HG02610 (cell line): ENCODE data around the gene HMX1.

Experiments
- ATAC-seq: cut with Tn5 transposase; IDR thresholded peaks from one replicate; pipeline ENCODE4 v1.9.1; 2021; ENCODE audit warnings: mild to moderate bottlenecking, moderate library complexity; ENCODE audit not compliant: unreplicated experiment

HMX1 gene

DNA sequence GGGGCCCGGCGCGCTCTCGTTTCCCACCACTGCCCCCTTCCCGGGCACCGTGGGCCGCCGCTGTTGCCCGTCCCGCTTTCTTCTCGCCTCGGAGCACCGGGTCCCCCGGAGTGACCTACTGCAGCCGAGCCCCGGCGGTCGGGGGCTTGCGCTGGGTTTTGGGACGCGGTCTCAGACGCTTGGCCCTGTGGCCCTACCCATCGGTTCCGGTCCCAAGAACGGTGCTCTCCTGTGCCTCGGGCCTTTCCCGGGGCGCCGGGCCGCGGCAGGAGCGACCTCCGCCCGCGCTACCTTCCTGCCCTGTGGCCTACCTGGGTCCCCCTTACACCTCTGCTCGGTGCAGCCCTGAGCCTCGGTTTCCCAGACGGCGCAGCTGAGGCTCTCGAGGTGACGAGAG, 21.6 kb upstream of the HMX1 start:
- ATAC-seq: no peak

DNA sequence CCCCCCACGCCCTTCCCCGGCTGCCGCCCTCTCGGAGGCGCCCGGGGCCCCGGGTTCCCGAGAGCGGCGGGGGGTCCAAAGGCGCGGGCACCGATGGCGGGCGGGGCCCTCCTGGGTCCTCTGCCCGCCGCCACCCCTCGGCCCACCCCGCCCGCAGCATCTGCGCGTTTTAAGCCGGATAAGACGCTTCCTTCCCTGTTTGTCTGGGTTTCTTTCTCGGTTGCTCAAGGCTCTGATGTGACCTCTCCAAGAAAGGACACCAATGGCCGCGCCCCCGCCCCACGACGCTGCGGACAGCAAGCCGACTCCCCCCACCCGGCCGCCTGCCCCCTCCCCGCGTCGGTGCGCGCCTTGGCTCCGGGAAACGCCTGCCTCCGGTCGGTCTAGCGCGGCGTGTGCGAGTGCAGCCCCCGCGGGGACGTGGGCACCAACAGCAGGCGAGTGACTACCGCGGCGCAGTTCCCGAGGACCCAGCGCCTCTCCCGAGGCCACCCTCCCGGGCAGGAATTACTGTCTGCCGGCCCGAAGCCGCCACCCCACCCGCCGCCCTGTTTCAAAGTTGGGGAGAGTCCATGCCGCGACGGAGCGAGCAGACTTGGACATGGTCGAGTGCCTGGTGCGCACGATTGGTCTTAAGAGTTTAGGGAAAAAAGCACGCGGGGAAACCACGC, 21.1 kb upstream of the HMX1 start:
- no peak for ATAC-seq

DNA sequence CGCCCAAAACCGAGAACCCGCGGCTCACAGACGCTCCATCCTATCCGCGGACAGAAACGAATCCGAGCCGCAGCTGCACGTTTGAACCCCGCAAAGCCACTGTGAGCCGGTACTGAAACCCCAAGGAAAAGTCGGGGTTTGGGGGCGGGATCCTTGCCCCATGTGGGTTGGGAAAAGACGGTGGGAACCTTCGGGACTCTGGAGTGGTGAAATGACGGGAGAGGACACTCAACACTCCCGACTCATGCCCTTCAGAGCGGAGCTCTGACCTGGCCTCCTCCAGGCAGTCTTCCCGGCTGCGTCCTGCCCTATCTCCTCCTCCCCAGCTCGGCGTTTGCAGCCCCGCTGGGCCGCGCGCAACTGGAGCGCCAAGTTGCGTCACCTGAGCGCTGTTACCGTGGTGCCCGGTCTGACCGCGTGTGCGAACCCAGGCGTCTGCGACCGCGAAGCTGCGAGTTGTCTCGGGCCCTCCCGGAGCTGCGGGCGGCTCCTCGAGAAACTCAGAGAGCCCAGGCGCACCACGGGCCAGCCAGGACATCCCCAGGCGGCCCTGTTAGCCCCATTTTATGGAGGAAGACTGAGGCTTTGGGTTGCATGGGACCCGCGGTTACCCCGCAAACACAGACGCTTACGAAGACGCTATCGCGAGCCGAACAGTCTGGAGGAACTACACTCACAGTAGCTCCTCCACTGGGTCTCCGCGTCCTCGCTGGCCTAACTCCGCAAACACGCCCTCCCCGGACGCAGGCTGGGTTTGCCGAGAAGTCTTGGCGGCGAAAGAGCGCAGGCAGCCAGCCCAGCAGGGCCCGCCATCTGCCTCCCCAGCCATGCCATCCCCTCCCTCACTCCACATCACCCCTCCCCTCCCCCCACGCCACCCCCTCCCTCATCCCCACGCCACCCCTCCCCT, 20.3 kb upstream of the HMX1 start:
- ATAC-seq: no peak

DNA sequence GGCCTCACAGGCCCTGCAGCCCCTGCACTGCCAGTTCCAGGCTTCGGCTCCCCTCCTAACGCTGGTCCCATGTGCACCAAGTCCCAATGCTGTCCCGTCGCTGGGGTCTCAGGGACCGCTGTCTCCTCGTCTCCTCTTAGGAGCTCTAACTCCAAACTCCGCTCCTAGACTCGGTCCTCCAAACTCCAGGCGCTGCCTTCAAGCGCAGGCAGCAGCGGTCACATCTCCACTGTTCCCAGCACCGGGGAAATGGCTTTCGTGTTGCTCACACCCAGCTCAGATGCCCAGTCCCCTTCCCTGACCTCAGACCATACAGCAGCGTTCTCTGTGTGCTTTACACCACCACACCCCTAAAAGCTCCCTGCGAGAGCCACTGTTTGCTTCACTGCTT, 19.6 kb upstream of the HMX1 start:
- no peak for ATAC-seq

DNA sequence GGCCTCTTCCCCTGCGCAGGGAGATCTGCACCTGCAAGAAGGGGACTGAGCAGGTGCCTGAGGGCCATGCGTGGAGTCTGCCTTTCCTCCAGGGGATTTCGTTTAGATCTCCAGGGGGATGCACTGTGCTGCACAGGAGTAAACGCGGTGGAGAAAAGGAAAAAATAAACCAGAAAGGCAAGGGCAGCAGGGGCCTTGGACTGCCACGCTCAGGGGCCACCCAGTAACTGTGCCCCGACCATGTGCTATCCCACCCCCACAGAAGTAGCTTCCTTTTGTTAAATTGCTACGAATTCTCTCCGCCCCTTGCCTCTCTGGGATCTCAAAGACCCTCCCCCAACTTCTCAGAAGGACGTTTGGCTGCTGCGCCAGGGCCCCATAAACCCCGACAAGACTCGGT, 17.2 kb upstream of the HMX1 start:
- ATAC-seq: no peak

GRCh38 chr4:8886612-8887406, 15.2 kb upstream of the HMX1 start:
- no peak for ATAC-seq

DNA sequence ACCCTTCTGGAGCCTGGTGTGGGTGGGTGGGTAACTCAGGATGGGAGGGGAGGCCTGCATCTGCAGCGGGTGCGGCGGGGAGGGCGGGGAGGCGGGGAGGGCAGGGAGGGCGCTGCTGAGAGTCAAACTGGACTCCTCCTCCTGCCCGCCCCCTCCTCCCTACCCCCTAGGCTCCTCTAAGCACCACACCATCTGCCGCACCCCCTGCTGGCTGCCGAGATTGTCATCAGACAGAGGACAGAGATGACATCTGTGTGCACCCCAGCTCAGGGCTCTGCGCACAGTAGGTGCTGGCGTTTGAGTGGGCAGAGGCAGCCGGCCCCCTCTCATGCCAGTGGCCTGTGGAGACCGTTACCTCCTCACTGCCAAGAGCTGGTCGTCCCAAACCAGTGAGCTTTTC, 10.6 kb upstream of the HMX1 start:
- ATAC-seq: no peak

- ATAC-seq: no peak
Observed at GRCh38 chr4:8880851-8881250, 9.2 kb upstream of the HMX1 start.

- no peak for ATAC-seq
Observed at GRCh38 chr4:8879574-8879973, 7.9 kb upstream of the HMX1 start.

- ATAC-seq: no peak
Observed at GRCh38 chr4:8878421-8878820, 6.8 kb upstream of the HMX1 start.

GRCh38 chr4:8877780-8878040, 6.1 kb upstream of the HMX1 start:
- ATAC-seq: no peak

- ATAC-seq: no peak
Observed at GRCh38 chr4:8876982-8877779, 5.5 kb upstream of the HMX1 start.

DNA sequence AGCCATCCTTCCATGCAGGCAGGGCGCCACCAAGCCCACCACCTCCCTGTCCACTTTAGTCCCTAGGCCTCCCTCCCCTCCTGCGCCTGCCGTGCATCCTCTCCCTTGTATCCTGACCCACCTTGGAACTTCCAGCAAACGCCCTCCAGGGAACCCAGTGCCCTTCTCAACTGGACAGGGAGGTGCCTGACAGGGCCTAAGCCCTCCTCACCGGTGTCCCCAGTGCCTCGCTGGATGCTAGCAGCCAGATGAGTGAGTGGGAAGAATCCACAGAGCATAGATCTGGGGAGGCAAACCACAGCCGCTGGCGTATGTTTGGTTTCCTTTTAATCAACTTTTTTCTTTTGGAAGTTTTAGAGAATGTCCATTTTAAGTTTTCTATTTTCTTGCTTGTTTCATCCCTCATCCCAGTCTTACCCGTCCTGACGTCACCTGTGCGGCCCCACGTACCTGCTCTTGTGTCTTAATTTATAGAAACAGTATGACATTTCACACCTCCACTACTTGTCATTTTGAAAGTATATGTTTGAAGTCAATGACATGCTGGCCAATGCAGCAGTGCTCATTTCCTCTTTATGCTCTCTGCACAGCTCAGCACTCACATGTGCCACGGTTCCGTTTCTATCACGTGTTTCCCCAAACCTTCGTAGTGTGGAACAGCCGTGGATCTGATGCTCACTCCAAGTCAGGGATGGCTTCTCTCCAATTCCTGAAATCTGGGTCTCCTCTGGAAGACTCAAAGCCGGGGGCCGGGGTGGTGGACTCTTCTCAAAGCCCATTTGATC, 3.4 kb upstream of the HMX1 start:
- ATAC-seq: no peak

GRCh38 chr4:8874003-8874895, 2.6 kb upstream of the HMX1 start:
- no peak for ATAC-seq

DNA sequence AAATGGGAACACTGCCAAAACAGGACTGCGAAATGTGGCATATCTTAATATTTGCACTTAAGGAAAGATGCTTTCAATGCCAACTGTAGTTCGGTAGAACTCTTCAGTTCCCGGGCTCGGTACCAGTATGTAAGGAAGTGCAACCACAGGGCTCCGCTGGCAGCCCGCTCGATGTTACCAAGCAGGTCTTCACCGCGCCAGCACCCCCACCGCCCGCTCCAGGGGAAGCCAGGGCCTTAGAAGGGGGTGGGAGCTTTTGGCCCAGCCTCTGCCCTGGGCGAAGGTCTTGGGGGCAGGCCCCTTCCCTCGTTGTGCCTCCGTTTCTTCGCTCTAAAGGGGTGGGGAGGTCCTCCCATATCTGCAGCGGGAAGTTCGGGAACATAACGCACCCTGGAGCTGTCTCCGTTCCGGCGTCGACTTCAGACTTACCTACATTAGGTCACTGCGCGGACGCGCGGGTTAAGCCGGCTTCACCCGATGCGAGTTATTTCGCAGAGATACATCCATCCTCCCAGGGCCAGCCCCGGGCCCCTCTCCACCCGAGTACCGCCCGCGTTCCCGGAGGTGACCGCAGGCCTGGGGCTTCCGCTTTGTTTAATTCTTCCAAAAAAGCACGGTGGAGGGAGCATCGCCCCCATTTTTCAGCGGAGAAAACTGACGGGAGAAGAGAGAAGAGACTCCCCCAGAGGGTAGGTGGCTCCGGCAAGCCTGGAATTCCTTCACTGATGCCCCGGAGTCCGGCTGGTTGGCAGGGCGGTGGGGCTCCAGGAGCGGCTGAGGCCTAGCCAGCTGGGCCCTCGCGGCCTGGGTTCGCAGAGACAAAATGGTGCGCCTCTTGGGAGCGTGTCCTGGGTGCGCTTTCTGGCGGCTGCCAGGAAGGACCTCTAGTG, 1.0 kb upstream of the HMX1 start:
- no peak for ATAC-seq

DNA sequence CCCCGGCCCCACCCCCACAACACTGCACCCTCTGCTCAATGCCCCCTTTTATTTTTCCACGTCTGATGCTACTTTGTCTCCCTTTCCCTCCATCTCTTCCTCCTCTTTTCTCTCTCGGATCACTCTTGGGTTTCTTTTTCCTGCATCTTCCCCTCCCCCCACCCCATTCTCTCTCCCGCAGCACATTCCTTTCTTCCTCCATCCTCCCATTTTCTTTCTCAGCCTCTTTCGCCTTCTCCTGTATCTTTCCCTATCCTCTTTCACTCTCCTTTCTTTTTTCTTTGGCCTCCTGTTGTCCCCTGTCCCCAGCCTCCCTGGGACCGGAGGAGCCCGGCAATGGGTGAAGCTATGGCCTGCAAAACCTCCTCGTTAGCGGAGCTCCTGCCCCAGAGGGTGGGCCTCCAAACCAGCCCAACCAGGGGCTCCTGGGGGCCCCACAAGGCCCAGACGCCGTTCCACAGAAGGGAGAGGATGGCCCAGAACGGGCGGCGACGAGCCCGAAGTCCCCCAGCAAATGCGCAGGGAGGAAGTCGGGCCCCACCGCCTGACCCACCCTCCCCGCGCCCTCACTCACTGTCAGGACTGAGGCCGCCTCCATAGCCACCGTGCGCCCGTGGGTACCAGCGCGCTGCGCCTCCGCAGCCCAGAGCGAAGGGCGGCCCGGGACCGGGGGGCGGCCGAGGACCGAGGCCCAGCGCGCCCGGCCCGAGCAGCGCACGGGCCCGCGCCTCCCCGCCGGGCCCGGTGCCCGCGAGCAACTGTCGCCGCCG, 807 bp downstream of the HMX1 start:
- no peak for ATAC-seq

DNA sequence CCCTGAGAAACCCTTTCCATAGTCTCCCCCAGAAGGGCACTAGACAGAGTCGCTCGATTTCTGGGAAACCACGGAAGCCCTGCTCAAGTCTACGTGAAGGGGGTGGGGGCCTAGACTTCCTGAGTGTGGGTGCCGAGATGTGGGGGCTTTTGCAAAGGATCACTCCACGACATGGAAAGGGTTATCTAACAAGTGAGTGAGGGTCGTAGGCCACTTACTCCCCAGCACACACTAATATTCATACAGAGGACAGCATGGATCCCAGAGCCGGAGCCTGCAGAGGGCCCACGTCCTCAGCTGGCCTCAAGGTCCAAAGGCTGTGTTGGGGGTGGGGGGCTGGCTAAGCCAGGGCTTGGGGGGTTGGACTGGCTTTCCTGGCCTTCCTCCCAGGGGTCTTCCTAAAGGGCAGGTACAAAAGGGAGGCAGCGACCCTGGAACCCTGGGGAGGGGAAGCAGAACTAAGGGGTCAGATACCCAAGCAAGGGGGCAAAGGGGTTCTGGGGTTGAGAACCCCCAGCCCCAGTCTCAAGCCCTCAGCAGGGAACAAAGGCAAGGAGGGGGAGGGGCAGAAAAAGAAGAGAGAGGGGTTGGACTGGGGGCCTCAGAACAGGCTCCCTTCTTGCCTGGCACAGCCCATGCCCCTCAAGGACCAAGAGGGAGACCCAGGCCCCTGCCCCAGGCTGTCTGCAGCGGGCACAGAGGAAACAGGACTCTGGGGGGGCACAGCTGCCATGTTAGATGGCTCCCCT, 1.6 kb downstream of the HMX1 start:
- no peak for ATAC-seq
